Measurements from ENCODE around the gene GINS1.

DNA sequence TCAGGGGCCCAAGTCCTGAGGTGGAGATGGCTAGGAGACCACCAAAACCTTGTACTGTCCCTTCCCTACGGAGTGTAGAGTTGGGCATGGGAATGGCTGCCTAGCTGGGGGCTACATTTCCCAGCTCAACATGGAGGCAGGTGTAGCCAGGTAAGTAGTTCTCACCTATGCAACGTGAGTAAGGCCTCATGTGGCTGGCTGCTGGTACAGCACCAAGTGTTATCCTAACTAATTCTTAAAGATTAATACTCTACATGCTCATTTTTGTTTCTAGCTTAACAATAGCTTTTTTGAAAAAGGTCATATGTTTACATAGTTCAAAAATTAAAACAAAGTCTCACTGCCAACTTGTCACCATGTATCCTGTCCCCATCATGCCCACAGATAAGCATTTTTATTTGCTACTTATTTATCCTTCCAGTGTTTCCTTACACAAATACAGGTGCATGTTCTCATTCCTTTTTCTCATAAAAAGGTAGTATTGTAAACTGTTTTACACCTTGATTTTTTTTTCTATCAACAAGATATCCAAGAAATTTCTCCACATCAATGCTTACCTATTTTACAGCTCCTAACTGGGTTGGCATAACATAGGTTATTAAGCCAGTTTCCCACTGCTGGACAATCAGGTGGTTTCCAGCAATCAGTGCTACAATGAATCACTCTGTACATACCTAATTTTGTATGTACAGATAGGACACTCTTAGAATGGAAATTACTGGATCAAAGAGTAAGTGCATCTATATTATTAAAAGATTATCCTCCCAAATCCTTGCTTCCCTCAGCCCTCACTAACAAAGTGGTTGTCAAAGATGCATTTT lies 42.4 kb upstream of the GINS1 start:
- TF ChIP-seq, protein P1, sequence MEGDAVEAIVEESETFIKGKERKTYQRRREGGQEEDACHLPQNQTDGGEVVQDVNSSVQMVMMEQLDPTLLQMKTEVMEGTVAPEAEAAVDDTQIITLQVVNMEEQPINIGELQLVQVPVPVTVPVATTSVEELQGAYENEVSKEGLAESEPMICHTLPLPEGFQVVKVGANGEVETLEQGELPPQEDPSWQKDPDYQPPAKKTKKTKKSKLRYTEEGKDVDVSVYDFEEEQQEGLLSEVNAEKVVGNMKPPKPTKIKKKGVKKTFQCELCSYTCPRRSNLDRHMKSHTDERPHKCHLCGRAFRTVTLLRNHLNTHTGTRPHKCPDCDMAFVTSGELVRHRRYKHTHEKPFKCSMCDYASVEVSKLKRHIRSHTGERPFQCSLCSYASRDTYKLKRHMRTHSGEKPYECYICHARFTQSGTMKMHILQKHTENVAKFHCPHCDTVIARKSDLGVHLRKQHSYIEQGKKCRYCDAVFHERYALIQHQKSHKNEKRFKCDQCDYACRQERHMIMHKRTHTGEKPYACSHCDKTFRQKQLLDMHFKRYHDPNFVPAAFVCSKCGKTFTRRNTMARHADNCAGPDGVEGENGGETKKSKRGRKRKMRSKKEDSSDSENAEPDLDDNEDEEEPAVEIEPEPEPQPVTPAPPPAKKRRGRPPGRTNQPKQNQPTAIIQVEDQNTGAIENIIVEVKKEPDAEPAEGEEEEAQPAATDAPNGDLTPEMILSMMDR (IDR thresholded peaks at IDR 0.05 in 8 of 11, conservative IDR thresholded peaks at IDR 0.05 in 3 of 11): no peak
- no peak for TF ChIP-seq POLR2AphosphoS5 (IDR thresholded peaks at IDR 0.05)
- no peak for TF ChIP-seq POLR2A (IDR thresholded peaks at IDR 0.05)
